Measurements from ENCODE around the gene KLHDC8B.

DNA sequence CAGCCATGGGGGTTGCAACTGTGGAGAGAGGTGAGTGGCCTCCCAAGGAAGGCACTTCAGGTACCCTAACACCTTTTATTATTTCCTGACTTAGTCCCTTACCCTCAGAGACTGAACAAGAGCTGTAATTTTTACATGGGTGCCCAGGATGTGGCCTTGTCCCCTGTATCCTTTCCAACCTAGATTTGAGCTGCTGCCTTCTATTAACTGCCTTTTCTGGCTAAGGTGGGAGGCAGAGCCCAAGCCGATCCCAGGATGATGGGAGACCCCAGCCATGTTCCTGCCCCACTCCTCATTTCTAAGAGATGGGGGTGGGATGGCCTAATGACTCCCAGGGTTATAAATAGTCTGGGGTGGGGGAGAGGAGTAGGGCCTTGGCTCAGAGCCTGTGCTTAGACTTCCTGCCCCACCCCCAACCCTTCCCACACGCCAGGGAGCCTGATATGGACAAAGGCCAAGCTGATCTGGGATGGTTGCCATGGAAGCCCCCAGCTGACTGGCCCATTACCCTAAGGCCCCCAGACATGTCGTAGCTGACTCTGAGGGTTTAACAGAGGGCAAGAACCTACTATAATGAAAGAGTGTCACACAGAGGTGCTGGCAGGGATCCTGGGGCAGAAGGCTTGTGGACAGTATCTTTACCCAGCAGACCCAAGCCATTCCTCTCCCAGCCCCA, 1.9 kb downstream of the KLHDC8B start:
- TF ChIP-seq, protein P1, sequence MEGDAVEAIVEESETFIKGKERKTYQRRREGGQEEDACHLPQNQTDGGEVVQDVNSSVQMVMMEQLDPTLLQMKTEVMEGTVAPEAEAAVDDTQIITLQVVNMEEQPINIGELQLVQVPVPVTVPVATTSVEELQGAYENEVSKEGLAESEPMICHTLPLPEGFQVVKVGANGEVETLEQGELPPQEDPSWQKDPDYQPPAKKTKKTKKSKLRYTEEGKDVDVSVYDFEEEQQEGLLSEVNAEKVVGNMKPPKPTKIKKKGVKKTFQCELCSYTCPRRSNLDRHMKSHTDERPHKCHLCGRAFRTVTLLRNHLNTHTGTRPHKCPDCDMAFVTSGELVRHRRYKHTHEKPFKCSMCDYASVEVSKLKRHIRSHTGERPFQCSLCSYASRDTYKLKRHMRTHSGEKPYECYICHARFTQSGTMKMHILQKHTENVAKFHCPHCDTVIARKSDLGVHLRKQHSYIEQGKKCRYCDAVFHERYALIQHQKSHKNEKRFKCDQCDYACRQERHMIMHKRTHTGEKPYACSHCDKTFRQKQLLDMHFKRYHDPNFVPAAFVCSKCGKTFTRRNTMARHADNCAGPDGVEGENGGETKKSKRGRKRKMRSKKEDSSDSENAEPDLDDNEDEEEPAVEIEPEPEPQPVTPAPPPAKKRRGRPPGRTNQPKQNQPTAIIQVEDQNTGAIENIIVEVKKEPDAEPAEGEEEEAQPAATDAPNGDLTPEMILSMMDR (IDR thresholded peaks at IDR 0.05) = no peak
- TF ChIP-seq POLR2A (IDR thresholded peaks at IDR 0.05) (no peak), EP300 (IDR thresholded peaks at IDR 0.05) (no peak), POLR2AphosphoS5 (IDR thresholded peaks at IDR 0.05) (peak; percentile 26 to 40)

Measured in upper lobe of left lung (tissue), 4 donors.